HG03565 (cell line): Measurements from ENCODE around the gene TVP23A.
A peak's percentile ranks its signal among the peaks of the same experiment; 100 is the strongest.
"Not testable (repeated sequence)": the region's sequence is repeated elsewhere in the genome, so short reads cannot be mapped to it uniquely, and the experiment has no call there.

Experiments
- ATAC-seq: cut with Tn5 transposase; IDR thresholded peaks from one replicate; pipeline ENCODE4 v1.9.1; 2021; ENCODE audit warnings: mild to moderate bottlenecking, moderate library complexity; ENCODE audit not compliant: unreplicated experiment

The TVP23A gene

GRCh38 chr16:10806698-10807097 lies 11.9 kb downstream of the TVP23A start:
- ATAC-seq = no peak

- no peak for ATAC-seq
Observed at GRCh38 chr16:10805334-10805733, 13.3 kb downstream of the TVP23A start.

GRCh38 chr16:10799736-10800135 lies 18.9 kb downstream of the TVP23A start:
- no peak for ATAC-seq

GRCh38 chr16:10791048-10791447 lies 27.5 kb downstream of the TVP23A start:
- peak; percentile 57 for ATAC-seq

- ATAC-seq = not testable (repeated sequence)
Observed at GRCh38 chr16:10788630-10789029, 30.0 kb downstream of the TVP23A start.

GRCh38 chr16:10787304-10787703 lies 31.3 kb downstream of the TVP23A start:
- no peak for ATAC-seq

- ATAC-seq = no peak
Observed at GRCh38 chr16:10782628-10783027, 36.0 kb downstream of the TVP23A start.

- no peak for ATAC-seq
Observed at GRCh38 chr16:10780628-10781027, 38.0 kb downstream of the TVP23A start.

GRCh38 chr16:10779908-10780307 lies 38.7 kb downstream of the TVP23A start:
- ATAC-seq = not testable (repeated sequence)

GRCh38 chr16:10777356-10777755 lies 41.2 kb downstream of the TVP23A start:
- no peak for ATAC-seq

- ATAC-seq = not testable (repeated sequence)
Observed at GRCh38 chr16:10776923-10777322, 41.7 kb downstream of the TVP23A start.

- ATAC-seq = peak; percentile 67
Observed at GRCh38 chr16:10776280-10776679, 42.3 kb downstream of the TVP23A start.

GRCh38 chr16:10770907-10771306 lies 47.7 kb downstream of the TVP23A start:
- ATAC-seq = no peak

- ATAC-seq = no peak
Observed at GRCh38 chr16:10769381-10769780, 49.2 kb downstream of the TVP23A start.

GRCh38 chr16:10767127-10767526 lies 51.5 kb downstream of the TVP23A start:
- no peak for ATAC-seq

GRCh38 chr16:10765772-10766171 lies 52.8 kb downstream of the TVP23A start:
- ATAC-seq = no peak

GRCh38 chr16:10763456-10763855 lies 55.1 kb downstream of the TVP23A start:
- ATAC-seq = no peak

GRCh38 chr16:10762336-10763016 lies 56.1 kb downstream of the TVP23A start:
- no peak for ATAC-seq

GRCh38 chr16:10761373-10761772 lies 57.2 kb downstream of the TVP23A start:
- ATAC-seq = no peak

GRCh38 chr16:10760858-10761257 lies 57.7 kb downstream of the TVP23A start:
- no peak for ATAC-seq

- no peak for ATAC-seq
Observed at GRCh38 chr16:10756574-10756973, 62.0 kb downstream of the TVP23A start.

- no peak for ATAC-seq
Observed at GRCh38 chr16:10754941-10755340, 63.7 kb downstream of the TVP23A start.

GRCh38 chr16:10753670-10754069 lies 64.9 kb downstream of the TVP23A start:
- ATAC-seq = no peak
